NOMO-1 treated with DMSO at 0.1 percent for 48 hours (cell line): ENCODE data around the gene SNX13.

Source experiments
- DNase-seq: peaks from one replicate; lab custom pipeline; 2025; ENCODE audit not compliant: unreplicated experiment; lab: John Stamatoyannopoulos, UW

Gene SNX13

DNA sequence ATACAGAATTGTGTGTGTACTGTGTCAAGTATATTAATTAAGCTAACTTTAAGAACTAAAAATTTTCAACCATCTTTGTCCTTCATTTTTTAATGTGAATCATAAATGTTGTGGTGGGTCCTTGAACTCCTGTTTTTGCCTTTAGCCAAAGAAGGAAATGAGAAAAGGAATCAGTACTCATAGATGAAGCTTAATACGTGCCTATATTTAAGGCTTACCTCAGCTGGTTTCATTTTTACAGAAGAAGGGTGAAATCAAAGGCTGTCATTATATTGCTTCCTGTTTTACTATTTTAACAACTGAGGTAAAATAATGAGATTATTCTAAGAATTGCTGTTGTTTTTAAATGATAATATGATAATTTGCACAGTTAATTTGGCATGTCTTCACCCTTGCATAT, 6.3 kb upstream of the SNX13 start:
- DNase-seq = peak; percentile 64

DNA sequence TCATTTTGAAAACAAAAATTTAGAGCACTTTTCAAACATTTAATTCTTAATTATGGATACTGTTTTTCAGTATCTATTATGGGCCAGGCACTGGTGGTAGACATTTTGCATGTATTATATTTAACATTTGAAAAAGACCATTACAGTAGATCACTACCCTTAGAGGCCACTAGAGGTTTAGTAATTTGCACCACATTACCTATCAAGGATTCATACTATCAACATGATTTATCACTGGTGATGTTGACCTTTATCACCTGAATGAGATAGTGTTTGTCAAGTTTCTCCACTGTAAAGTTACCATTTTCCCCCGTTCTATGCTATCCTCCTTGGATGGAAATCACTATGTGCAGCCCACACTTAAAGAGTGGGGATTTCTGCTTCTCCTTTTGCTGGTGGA, 4.4 kb upstream of the SNX13 start:
- DNase-seq = no peak

DNA sequence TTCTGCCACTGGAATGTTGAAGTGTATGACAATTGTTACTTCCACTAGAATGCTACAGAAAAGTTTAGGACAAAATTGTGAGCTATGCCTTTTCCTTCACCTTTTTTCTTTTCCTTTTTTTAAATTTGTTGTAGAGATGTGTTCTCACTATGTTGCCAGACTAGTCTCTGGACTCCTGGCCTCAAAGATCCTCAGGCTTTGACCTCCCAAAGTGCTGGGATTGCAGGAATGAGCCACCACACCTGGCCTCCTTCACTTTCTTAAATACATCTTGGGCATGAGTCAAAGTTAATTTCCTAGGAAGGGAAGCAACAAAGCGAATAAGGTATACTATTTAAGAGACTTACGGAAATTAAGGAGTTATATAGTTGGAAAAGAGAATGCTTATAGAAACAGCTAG, 2.7 kb upstream of the SNX13 start:
- no peak for DNase-seq

DNA sequence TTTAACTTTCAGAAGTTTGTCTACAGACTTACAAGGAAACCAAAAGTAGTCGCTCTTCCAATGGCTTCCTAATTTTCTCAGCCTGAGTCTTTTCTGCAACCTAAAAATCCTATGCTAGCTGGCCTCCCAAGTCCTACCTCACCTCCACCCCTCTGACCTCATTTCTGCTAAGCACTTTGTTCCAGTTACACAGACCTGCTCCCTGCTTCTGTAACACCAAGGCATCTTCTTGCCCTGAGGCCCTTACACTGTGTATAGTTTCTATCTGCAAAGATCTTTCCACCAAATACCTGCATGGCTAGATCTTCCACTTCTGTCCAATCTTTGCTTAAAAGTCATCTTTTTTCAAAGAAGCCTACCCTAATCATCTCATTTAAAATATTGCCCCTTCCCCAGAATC, 1.9 kb upstream of the SNX13 start:
- no peak for DNase-seq

DNA sequence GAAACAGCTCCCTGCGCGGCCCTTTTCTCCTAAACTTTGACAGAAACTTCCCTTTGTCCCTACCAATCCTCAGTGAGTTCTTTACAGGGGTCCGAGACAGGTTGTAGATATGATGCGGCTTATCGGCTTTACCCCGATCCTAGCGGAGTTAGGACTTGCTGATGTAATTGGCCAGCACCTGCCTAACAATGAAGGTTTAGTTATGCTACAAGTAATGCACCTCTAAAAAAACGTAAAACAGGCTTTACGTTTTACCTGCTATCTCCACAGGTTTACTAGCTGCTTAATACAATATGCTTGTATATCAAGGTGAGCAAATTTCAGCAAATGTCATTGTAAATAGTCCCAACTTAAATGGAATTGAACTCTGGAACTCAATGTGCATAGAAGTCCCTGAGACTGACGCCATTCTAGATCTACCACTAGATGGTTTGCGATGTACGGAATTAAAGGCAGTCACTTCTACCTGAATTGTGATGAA, 697 bp upstream of the SNX13 start:
- no peak for DNase-seq

DNA sequence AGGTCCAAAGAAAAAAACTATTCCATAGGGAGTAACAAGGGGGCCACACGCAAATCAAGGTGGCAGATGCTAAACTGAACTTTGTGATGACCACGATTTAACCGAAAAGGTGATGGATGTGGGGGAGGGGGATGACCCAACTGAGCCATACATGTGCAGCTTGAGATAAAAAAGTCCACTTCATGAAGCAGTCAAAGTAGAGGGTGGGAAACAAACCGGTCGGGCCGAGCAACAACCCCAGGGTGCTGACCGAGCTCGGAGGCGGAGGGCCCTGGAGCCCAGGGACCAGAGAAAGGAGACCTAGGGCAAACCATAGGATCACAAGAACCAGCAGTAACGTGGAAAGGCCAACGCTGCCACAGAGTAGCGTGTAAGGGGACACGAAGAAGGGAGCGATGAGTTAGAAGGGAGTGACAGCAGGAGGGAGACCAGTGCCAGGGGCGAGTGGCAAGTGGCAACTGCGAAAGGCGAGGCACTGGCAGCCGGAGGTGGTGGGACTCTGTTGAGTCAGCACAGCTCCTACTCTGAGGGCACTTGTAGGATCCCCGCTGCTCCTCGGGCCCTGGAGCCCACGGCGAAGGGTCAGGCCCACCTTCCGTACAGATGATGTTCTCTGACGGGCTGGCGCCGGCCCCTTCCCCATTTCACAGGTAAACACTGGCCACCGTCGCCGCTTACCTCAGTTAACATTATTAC, 540 bp downstream of the SNX13 start:
- DNase-seq = no peak

DNA sequence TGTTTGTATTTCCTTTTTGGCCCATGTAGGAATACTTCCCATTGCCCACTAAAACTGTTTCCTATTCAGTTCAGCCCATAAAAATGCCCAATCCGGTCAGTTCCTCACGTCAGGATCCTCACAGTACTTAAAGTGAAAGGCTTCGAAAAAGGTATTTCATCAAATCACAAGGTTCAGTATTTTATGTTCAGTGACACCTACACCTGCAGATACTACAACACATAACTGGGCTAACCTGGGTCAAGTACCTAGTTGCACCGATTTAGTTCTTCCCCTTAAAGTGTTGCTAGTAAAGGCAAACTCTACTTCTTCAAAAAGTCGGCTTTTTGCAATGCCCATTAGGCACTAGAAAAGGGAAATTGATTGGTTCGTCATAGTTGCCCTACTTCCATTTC, 1.1 kb downstream of the SNX13 start:
- peak; percentile 55 for DNase-seq

DNA sequence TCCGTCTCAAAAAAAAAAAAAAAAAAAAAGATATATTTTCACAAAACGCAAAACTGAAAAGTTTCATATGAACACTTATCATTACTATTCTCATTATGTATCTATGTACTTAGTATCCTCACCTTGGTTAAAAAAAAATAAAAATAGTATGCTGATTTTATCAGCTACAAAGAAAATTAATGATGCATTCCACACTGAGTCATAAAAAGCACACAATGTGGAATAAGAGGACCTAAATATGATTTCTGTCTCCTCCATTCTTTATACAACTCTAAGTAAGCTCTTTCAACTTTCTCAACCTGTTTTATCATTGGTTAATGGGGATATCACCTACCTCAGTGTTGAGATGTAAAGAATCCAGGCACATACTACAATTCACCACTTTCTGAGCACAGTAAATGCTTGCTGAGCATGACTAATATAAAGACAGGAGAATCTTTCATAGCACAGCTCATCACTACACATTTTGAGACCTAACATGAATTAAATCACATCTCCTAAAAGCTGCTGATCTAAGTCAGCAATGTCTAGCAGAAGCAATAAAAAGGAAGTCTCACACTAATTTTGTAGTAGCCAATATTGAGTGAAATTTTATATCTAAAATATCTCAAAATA, 2.7 kb downstream of the SNX13 start:
- no peak for DNase-seq

DNA sequence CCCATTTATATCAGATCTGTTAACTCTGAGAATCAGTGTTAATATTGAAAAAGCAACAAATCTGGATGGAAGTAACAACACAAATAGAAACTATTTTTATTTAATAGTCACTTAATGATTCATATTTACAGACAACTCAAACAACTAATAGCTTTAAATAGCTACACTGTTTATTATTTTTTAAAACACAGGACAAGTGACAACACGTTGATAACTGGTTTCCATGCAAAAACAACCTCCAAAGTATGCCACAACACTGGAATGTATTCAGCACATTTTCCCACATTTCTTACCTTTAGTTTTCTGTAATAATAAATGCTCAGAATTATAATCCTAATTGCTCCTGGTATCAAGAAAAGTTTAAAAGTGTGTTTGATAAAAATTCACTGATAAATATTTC, 4.0 kb downstream of the SNX13 start:
- DNase-seq = no peak

DNA sequence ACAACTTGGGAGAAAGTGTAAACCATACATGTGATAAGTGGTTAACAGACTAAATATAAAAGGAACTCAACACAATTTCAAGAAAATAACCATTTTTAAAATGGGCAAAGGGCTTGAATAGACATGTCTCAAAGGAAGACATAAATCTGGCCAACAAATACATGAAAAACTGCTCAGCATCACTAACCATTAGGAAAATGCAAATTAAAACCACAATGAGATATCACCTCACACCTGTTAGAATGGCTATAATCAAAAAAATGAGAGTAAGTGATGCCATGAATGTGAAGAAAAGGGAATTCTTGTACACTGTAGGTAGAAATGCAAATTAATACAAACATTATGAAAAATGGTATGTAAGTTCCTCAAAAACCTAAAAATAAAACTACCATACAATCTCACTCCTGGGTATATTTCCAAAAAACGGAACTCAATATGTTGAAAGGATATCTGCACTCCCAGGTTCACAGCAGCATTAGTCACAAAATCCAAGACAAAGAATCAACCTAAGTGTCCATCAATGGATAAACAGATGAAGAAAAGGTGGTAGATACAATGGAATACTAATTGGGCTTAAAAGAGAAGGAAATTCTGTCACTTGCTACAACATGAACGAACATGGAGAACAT, 5.6 kb downstream of the SNX13 start:
- DNase-seq = peak; percentile 78

DNA sequence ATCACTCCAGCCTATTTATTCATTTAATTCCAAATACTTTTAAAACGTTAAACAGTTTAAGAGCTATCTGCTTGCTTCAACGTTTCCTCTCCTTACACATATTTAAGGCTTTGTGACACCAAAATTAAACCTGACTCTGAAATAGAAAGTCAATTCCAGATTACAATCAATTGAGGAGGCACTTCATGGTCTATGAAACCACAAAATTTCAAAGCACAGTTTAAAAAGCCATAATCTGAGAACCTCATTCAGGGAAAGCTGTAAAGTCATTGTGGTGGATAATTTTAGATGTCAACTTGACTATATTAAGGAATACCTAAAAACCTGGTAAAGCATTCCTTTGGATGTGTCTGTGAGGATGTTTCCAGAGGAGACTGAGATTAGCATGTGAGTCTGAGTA, 6.2 kb downstream of the SNX13 start:
- DNase-seq = peak; percentile 36

DNA sequence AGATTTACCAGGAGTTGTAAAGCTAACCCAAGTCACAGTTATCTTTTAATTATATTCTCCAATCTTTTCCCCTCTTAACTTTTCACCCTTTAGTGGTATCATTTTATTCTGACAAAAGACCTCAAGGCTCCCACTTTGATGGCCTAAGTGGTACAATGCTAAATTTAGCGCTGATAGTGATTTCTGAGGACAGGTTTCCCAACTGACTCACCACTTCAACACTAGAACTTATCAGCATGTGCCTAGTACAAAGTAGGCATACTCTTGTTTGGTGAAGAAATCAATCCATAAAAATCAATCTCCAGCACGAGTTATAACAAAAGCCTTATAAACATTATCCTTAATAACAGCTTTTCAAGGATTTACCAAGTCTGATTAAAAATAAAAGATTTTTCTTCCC, 7.5 kb downstream of the SNX13 start:
- DNase-seq = no peak

DNA sequence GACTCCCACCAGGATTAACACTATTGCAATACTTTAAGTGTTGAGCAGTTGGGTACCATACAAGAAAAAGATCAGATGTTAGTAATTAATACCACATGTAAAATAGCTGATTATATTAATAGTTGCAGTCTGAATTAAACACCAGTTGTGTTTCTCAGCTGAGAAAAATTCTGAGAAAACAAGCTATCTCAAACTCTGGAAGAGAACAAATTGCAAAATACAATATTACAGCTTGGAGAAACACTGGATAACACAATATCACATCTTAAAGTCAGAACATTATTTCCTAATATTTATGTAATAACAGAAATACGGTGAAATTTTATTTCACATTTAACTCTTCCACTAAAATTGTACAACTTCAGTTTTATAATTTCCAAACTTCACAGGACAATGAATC, 9.2 kb downstream of the SNX13 start:
- no peak for DNase-seq

DNA sequence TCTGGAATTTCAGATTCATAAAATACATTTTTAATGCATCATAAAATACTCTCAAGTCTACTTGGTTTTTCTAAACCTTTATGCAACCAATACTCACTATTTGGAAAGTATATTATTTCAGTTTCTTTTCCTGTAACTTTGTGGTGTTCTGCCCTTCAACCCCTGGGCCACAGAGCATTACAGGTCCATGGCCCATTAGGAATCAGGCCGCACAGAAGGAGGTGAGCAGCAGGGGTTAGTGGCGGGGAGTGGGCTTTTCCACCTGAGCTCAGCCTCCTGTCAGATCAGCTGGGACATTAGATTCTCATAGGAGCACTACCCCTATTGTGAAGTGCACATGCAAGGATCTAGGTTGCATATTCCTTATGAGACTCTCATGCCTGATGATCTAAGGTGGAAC, 9.7 kb downstream of the SNX13 start:
- no peak for DNase-seq

DNA sequence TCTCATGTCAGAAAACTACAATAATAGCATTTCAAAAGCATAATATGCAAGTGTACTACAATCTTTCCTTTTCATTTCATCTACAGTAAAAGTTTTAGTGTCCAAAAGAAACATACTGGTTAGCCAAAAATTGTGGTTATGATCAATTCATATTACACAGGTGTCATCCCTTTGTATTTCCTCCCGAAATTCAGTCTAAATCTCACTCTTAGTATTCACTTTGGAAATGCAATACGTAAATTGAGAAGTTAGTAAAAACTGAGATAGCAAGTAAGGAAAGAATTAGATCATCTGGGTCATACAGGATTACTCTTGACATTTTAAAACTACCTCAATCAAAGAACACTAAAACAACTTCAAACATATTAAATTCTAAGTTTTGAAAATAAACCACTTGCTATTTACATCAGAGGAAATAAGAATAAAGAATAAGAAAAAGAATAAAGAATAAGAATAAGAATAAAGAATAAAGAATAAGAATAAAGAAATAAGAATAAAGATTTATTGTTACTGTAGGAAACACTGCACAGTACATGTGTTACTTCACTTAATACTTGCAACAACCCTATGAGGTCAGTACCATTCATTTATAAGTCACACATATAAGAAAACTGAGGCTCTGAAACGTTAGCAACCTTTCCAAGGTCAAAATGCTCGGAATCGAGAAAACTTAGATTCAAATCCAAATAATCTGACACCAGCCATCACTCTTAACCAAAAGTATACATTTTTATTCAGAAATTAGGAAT, 10.5 kb downstream of the SNX13 start:
- no peak for DNase-seq

DNA sequence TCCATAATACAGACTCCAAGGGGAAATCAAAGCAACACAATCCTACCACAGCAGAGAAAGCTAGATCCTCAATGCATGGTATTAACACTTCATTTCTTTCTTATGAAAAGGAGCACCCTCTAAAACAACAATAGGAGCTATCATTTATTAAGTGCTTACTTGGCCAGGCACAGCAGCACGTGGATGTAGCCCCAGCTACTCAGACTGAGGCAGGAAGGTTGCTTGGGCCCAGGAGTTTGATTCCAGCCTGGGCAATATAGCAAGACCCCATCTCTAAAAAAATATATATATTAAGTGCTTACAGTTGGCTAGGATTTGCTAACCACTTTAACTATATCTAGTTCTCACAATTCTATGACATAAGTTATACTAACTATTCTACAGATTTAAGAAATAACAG, 12.2 kb downstream of the SNX13 start:
- no peak for DNase-seq

DNA sequence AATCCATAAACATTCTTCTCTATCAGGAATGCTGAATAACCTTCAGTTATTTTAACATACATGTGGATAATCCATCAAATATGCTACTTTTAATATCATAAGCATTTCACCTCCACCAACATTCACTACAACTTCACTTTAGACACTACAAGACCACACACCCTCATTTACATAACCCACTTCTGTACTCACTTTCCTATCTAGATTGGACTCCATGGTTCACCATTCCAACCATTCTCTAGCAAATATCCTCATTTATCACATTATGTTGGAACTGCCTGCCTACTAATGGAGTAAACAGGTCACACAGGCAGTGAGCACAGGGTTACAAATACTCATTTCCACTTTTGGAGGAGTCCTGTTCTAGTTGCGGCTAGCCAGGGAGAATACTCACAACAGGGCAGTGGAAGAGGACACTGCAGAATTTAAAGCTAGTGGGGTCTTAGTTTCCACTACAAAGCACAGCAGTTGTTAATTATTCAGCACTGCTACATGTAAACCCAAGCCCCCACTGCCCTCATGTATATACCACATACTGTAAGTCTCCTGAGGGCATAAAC, 18.4 kb downstream of the SNX13 start:
- DNase-seq = no peak

DNA sequence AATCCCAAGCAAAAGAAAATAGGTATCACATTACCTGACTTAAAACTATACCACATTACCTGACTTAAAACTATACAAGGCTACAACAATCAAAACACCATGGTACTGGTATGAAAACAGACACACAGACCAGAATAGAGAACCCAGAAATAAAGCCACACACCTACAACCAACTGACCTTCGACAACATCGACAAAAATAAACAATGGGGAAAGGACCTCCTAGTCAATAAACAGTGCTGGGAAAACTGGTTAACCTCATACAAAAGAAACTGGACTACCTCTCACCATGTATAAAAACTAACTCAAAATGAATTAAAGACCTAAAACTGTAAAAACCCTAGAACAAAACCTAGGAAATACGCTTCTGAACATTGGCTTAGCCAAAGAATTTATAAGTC, 22.5 kb downstream of the SNX13 start:
- DNase-seq = no peak

DNA sequence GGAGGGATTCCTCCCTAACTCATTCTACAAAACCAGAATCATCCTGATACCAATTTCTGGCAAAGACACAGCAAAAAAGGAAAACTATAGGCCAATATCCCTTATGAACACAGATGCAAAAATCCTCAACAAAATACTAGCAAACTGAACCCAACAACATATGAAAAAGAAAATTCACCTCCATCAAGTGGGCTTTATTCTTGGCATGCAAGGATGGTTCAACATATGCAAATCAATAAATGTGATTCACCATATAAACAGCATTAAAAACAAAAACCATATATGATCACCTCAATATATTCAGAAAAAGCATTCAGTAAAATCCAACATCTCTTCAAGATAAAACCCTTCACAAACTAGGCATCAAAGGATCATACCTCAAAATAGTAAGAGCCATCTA, 23.5 kb downstream of the SNX13 start:
- no peak for DNase-seq

DNA sequence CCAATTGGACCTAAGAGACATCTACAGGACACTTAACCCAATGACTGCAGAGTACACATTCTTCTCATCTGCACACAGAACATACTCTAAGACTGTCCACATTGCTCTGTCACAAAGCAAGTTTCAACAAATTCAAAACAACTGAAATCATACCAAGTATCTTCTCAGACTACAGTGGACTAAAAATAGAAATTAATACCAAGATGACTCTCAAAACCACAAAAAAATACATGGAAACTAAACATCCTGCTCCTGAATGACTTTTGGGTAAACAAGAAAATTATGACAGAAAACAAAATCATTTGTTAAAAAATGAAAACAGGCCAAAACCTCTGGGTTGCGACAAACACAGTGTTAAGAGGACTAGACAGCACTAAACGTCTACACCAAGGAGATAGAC, 24.5 kb downstream of the SNX13 start:
- no peak for DNase-seq

DNA sequence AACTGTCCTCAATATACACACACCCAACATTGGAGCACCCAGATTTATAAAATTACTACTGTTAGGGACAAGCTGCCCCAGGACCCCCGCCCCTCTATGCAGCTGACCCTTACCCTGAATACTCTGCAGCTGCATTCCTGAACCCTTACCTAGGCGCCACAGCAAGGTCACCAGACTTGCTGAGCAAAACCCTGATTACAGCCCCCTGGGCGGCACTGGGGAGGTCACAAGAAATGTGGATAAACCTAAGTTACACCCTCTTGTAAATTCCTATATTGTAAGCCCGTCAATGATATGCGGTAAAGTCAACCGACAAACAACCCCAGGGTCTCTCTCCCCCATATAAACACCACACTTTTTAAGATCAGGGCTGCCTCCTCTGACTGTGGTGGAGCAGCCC, 25.1 kb downstream of the SNX13 start:
- no peak for DNase-seq

DNA sequence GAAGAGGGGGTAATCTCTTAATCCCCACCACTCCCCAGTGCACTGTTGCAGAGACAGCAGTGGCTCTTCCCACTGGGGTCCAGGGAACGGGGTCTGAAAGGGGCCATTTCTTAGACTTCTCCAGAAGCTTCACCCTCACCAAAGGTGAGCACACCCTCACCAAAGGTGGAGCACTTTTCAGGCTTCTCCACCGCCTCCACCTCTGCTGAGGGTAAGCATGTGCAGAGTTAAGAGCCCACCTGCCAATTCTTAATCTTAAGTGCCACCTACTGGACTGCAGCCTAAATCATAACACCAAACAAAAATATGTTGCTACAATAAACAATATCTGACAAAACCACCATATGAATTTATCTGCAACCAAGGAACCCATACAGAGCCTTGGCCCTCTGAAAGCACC, 27.0 kb downstream of the SNX13 start:
- no peak for DNase-seq
